Ascending aorta (tissue), 2 donors: ENCODE results near the gene MUSTN1. TPM values are rescaled to one million over a fixed set of nuclear protein-coding genes. Genes with fewer than 3 reads are reported as not detected.

Experiments
- DNase-seq, 2 donors: peaks; one replicate each; pipeline ENCODE4 v3.0.0-alpha.2; 2019; ENCODE audit warnings: low spot score in 2 of 2
- H3K27ac ChIP-seq, 2 donors: fragments of 200-600 bp; sonication (generic); one replicate each; pipeline ENCODE4 v1.5.1; 2016 to 2017; ENCODE audit warnings: mild to moderate bottlenecking in 1 of 2
- H3K27me3 ChIP-seq: fragments of 200-600 bp; sonication (generic); one replicate; pipeline ENCODE4 v1.5.1; 2017
- H3K36me3 ChIP-seq, 2 donors: fragments of 200-600 bp; sonication (generic); one replicate each; pipeline ENCODE4 v1.5.1; 2016
- H3K4me1 ChIP-seq, 2 donors: fragments of 200-600 bp; sonication (generic); one replicate each; pipeline ENCODE4 v1.5.1; 2016 to 2017; ENCODE audit warnings: mild to moderate bottlenecking in 1 of 2
- H3K4me3 ChIP-seq, 2 donors: fragments of 200-600 bp; sonication (generic); one replicate each; pipeline ENCODE4 v1.5.1; 2016 to 2017; ENCODE audit warnings: mild to moderate bottlenecking in 1 of 2
- H3K9me3 ChIP-seq, 2 donors: fragments of 200-600 bp; sonication (generic); one replicate each; pipeline ENCODE4 v1.5.1; 2016
- CTCF ChIP-seq, 3 experiments: fragments of 200-600 bp in 2 of 3; fragments of 450-650 bp in 1 of 3; sonication (generic) in 2 of 3; IDR thresholded peaks; one replicate each; pipeline ENCODE4 v1.5.1; 2016 to 2019; ENCODE audit warnings: antibody characterized with exemption in 3 of 3, mild to moderate bottlenecking in 1 of 3, moderate library complexity in 1 of 3
- intact Hi-C: fragments of 100-400 bp; cut with DNase I; formaldehyde crosslinking; loops from one replicate; pipeline ENCODE4 v1.15.1; 2023
- total RNA-seq: library from RNA; depleted of rRNA; stranded (reverse); fragments of >200 nt; gene quantifications from one replicate; pipeline ENCODE4 v1.1.0, GENCODE V29; 2016

The MUSTN1 gene
- total RNA-seq, 1 donor from 2014 or later: 132 TPM

- Histone ChIP-seq H3K4me3 (no peak overlapping the region), H3K9me3 (no peaks in the 10 kb centered on the region), H3K27ac (no peak overlapping the region), H3K27me3 (no peaks in the 10 kb centered on the region), H3K36me3 (peaks cover under 1 to 10% of the 10 kb centered on the region in 2 donors), H3K4me1 (peaks cover 26 to 30% of the 10 kb centered on the region in 2 donors)
- no peak for DNase-seq
- intact Hi-C loops: no loop called here
- no peak for TF ChIP-seq CTCF (IDR thresholded peaks at IDR 0.05)
These were observed 5.3 kb downstream of the MUSTN1 start for GRCh38 chr3:52829482-52829881.

- Histone ChIP-seq H3K27me3 (no peaks in the 10 kb centered on the region), H3K27ac (no peak overlapping the region), H3K4me3 (no peak overlapping the region), H3K4me1 (peaks cover 26 to 28% of the 10 kb centered on the region in 2 donors), H3K36me3 (peaks cover 12 to 25% of the 10 kb centered on the region in 2 donors), H3K9me3 (no peaks in the 10 kb centered on the region)
- TF ChIP-seq CTCF (IDR thresholded peaks at IDR 0.05): no peak
- intact Hi-C loops: no loop called here
- DNase-seq: no peak
These were observed 6.9 kb downstream of the MUSTN1 start for GRCh38 chr3:52827866-52828376.

- H3K4me1 ChIP-seq: peaks cover 21 to 23% of the 10 kb centered on the region in 2 donors
- H3K9me3 ChIP-seq: no peaks in the 10 kb centered on the region
- intact Hi-C loops: no loop called here
- no peaks in the 10 kb centered on the region for H3K27me3 ChIP-seq
- no peak overlapping the region for H3K27ac ChIP-seq
- H3K36me3 ChIP-seq: peaks cover 15 to 27% of the 10 kb centered on the region in 2 donors
- H3K4me3 ChIP-seq: no peak overlapping the region
- no peak for TF ChIP-seq CTCF (IDR thresholded peaks at IDR 0.05)
- no peak for DNase-seq
These were observed 7.4 kb downstream of the MUSTN1 start for GRCh38 chr3:52827441-52827840.

GRCh38 chr3:52824037-52824436 is 10.8 kb downstream of the MUSTN1 start:
- TF ChIP-seq CTCF (IDR thresholded peaks at IDR 0.05): no peak
- Histone ChIP-seq H3K27ac (no peak overlapping the region), H3K27me3 (no peaks in the 10 kb centered on the region), H3K4me1 (no peaks in the 10 kb centered on the region), H3K4me3 (no peak overlapping the region), H3K36me3 (peaks cover 15 to 42% of the 10 kb centered on the region in 2 donors), H3K9me3 (no peaks in the 10 kb centered on the region)
- no peak for DNase-seq
- intact Hi-C loops: no loop called here

- intact Hi-C loops: no loop called here
- DNase-seq: no peak
These were observed 12.5 kb downstream of the MUSTN1 start for GRCh38 chr3:52822363-52822762.

More at GRCh38 chr3:52822363-52822762, 12.5 kb downstream of the MUSTN1 start:
- H3K36me3 ChIP-seq: peaks cover 15 to 42% of the 10 kb centered on the region in 2 donors
- H3K9me3 ChIP-seq: no peaks in the 10 kb centered on the region
- H3K4me1 ChIP-seq: no peaks in the 10 kb centered on the region
- no peak for TF ChIP-seq CTCF (IDR thresholded peaks at IDR 0.05)
- no peaks in the 10 kb centered on the region for H3K27me3 ChIP-seq
- H3K4me3 ChIP-seq: no peak overlapping the region
- no peak overlapping the region for H3K27ac ChIP-seq
